Measurements from ENCODE around the gene RIPPLY2.

GRCh38 chr6:83827050-83827449, 26.1 kb upstream of the RIPPLY2 start:
- TF ChIP-seq CTCF (IDR thresholded peaks at IDR 0.05) (no peak), POLR2A (IDR thresholded peaks at IDR 0.05) (no peak)

Data from adrenal gland (tissue), 5 donors.